Stimulated activated CD4-positive, alpha-beta T cell treated with anti-CD3 and anti-CD28 coated beads, Interleukin-1b, Interleukin-23, amount 100 ng/mL, for 1 hour (primary cell): ENCODE measurements around the gene CLN3.
"Not testable (repeated sequence)": the region's sequence is repeated elsewhere in the genome, so short reads cannot be mapped to it uniquely, and the experiment has no call there.

ENCODE experiments used
- DNase-seq, 2 donors: peaks; one replicate each; pipeline ENCODE4 v3.0.0-alpha.2; 2020; ENCODE audit warnings: low read depth in 2 of 2

CLN3 gene

DNA sequence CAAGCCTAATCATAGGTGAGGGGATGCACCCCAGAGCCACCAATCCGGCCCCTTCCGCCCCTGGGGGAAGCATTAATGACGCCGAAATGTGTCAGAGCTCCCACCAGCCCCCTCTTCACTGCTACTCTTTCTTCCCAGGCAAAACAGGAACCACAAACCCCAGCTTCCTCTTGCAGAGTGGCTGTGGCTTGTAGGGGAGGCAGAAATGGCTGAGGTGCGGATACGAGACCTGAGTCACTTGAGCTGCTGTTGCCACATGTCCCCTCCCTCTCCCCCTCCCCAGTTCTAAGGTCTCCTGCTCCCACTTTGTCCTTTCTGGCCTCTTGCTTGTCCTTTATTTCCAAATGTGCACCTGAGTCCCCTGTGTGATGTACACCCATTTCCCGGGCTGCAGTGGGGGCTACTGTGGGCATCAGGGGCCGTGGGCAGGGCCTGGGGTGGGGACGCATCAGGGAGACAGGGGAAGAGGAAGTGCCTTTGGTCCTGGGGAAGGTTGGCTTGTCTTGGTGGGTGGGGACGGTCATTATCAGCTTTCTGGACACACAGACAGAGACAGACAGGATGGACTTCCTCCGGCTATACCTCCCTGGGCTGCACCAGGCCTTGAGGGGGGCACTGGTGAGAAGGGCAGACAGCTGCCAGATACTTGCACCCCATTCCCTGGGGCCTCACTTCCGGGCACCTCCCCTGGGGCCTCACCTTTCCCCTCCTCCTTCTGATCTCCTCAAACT, 2.4 kb upstream of the CLN3 start, which contains the start of gene APOBR:
Gene APOBR (plus strand): TSS at position 523 of the 731 bp plus-strand sequence. CDS start 39 bp downstream, at position 562.
- DNase-seq = peak; percentile 50 to 71

DNA sequence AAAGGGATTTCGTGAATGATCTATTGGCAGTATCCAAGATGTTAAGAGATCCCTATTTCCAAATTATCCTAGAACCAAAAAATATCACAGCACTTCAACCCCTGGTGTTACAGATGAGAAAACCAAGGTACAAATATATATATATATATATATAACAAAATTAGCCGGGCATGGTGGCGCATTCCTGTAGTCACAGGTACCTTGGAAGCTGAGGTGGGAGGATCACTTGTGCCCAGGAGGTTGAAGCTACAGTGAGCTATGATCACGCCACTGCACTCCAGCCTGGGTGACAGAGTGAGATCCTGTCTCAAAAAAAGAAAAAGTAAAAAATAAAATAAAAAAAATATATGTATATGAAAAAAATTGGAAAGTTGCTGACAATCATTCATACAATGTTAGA, 637 bp upstream of the CLN3 start:
- DNase-seq = no peak

DNA sequence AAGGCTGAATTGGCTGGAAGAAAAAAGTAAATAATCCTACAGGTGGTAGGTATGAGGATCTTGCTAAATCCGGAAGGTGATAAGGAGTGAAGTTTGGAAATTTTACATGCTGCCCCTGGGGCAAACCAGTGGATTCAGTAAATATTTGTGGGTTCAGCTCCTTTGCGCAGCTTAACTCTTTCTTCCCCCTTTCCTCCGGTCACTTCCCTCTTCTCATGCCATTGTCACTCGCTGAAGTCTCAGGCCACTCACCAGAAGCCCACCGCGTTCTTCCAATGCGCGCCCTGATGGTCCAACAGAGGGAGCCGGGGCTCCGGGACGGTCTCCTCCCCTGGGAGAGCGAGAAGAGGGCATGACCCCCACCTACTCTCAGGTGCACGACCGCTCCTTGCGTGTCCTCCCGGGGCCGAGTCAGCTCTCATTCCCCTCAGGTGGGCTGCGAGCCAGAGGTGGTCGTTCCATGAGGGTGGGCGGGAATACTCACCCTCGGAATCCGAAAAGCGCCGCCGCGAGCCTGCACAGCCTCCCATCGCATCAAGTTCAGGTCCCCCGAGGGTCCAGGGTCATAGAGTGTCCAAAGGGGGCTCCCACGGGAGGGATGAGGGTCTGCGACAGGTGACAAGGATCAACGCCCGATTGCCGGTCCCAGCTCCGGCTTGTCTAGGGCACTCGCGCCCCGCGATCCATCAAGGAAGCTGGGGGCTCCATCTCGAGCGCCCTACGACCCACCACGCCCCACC, 474 bp downstream of the CLN3 start:
- no peak for DNase-seq

DNA sequence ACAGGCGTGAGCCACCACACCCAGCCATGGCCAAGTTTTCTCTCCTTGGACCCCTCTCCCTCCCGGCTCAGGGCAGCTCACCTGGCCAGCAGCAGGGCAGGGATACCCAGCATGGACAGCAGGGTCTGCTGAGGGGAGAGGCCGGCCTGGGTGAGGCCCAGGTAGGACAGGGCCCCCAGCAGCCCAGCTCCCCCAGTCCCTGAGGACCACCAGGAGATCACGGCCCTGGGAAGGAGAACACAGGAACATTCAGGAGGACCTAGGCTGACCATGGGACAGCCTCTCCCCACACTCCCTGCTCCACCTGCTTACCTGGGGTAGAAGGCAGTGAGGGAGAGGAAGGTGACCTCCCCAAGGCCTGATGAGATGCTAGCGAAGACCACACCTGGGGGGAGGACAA, 5.6 kb downstream of the CLN3 start:
- DNase-seq = no peak

DNA sequence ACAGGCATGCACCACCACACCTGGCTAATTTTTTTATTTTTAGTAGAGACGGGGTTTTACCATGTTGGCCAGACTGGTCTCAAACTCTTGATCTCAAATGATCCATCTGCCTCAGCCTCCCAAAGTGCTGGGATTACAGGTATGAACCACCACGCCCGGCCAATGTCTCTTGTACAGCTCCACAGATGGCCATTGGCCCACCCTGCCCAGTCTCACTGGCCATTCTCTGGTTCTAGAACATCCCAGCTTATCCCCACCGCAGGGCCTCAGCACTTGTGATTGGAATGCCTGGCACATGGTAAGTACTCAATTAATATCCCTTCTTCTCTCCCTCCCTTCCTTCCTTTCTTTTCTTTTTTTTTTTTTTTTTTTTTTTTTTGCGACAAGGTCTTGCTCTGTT, 8.5 kb downstream of the CLN3 start:
- DNase-seq = not testable (repeated sequence)

DNA sequence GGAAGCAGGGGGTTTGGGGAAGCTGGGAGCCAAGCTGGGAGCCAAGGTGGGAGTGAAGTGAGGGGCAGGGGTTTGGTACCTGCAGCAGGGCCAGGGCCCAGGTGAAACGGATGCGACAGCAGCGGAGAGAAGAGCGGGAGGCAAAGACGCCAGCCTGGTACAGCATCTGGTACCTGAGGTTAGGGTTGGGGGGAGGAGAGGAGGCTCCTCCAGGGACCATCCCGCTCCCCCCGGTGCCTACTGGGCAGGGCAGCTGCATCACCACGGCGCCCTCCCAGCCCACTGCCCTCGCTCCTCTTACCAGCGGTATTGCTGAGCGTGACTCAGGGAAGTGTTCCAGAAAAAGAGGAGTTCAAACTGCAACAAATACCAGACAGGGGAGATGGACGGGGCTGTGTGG, 9.8 kb downstream of the CLN3 start:
- no peak for DNase-seq

DNA sequence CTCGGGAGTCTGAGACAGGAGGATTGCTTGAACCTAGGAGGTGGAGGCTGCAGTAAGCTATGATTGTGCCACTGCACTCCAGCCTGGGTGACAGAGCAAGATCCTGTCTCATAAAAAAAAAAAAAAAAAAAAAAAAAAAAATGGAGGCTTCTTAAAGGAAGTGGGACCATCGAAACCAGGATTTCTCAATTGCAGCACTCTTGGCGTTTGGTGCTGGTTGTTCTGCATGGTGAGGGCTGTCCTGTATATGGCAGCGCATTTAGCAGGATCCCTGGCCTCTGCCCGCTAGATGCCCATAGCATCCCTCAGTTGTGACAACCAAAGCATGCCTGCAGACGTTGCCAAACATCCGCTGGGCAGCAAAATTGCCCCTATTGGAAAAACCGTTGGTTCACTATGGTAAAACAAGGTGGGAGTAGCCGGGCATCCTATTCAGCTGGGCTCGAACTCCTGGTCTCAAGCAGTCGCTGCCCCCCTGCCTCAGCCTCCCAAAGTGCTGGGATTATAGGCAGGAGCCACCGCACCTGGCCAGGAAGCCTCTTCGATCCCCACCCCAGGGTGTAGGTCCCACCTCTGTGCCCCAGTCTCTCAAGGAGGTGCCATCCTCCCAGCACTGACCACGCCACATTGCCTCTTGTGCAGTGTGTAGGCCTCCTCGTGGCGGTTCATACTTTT, 13.2 kb downstream of the CLN3 start:
- no peak for DNase-seq

DNA sequence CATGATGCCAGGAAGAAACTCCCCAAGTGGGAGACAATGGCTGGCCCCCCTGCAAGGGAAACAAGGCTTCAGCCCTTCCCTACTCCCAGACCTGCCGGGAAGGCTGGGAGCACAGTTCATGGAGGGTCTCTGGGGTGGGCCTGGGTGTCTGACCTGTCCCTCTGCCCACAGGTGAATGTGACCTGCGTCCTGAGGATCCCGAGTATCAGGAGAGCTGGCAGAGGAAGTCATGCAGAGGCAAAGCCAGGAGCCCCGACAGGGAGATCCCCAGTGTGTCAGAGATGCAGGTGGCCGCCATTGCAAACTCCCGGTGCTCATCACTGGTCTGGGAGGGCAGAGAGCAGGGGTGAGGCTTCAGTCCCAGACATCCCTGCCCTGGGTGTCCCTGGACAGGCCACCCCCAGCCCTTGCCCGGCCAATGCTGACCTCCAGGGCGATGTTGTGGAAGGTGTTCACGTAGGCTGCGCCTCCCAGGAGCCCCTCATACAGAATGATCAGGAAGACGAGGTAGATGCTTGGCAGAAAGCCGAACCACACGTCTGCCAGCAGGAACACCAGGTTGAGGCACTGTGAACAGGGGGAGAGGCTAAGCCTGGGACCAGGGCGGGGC, 14.5 kb downstream of the CLN3 start:
- no peak for DNase-seq

DNA sequence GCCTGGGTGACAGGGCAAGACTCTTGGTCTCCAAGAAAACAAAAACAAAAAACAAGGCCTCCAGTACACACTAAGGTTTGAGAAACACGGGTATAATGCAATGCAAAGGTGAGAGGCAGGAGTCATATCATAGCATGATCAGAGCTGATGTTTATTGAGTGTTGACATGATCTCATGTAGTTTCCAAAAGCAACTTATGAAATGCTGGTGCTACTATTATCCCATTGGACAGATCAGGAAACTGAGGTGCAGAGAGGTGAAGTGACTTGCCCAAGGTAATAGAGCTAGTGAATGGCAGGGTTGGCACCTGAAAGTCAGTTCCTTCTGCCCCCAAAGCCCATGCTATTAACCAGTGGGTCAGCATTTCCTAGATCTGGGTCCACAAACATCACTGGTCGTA, 16.7 kb downstream of the CLN3 start:
- DNase-seq = no peak

DNA sequence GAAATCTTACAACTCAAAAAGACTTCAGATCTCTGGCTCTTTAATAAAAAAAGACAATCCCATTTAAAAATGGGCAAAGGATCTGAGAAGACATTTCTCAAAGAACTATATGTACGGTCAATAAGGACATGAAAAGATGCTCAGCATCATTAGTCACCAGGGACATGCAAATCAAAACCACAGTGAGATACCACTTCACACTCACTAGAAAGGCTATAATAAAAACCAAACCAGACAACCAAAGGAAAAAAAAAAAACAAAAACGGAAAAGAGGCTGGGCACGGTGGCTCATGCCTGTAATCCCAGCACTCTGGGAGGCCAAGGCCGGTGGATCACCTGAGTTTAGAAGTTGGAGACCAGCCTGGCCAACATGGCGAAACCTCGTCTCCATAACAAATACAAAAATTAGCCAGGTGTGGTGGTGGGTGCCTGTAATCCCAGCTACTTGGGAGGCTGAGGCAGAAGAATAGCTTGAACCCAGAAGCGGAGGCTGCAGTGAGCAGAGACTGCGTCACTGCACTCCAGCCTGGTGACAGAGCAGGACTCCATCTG, 18.1 kb downstream of the CLN3 start:
- DNase-seq = no peak

DNA sequence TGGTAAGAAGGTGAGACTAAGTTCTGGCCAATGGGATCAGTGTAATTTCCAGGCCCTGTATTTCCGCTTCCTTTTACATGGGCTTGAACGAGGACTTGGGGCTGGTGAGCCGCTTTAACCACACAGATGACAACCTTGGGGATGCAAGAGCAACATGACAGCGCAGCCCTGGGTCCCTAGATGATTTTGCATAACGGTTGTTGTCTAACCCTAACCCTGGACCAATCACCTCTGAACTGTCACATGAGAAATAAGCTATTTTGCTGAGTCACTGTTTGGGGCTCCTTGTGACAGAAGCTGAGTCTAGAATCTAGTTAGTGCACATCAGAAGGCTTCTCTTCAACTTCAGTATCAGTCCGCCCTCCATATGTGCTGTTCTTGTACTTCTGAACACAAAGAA, 44.8 kb downstream of the CLN3 start:
- DNase-seq = not testable (repeated sequence)

DNA sequence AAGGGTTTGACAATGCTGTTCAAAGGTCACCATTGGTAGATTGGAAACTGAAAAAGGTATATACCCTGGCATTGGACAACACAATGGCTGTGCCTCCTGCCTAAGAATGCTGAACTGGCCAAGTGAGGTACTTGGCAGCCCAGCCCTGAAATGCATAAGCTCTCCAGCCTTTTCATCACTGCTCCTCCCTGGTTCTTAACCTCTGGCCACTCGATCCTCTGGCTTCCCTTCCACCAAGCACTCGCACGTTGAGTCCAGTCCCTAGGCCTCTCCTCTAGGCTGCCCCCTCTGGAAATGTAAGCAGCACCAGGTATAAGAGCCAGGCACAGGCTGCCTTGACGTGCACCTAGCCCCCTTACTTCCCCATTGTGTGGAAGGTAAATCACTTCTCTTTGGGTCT, 45.5 kb downstream of the CLN3 start:
- DNase-seq = not testable (repeated sequence)

DNA sequence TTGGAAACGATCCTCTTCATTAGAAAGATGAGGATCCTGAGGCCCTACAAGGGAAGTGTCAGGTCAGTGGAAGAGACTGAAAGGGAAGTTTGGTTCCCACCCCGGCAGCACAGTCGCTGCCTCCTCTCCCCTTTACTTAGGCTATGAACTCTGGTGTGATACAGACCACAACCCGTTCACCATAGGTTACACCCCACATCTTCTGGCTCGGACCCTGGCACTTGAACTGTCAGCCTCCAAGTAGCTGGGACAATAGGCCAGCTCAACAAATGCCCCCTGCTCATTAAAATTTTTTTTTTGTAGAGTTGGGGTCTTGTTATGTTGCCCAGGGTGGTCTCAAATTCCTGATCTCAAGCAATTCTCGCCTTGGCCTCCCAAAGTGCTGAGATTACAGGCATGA, 47.9 kb downstream of the CLN3 start:
- DNase-seq = not testable (repeated sequence)

DNA sequence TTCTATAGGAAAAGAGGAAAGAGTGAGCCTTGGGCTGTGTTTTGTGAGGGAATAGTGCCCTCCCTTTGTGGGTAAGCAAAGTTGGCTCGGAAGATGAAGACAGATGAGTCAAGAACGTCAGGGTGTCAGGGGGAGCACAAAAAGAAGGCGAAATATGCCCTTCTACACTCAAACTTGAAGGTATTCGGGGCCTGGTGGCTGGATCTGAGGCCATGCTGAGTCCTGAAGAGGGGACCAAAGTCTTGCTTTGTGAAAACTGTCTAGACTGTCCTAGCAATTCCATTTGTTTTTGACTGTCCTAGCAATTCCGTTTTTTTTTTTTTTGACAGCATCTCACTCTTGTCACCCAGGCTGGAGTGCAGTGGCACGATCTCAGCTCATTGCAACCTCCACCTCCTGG, 53.0 kb downstream of the CLN3 start:
- not testable (repeated sequence) for DNase-seq

DNA sequence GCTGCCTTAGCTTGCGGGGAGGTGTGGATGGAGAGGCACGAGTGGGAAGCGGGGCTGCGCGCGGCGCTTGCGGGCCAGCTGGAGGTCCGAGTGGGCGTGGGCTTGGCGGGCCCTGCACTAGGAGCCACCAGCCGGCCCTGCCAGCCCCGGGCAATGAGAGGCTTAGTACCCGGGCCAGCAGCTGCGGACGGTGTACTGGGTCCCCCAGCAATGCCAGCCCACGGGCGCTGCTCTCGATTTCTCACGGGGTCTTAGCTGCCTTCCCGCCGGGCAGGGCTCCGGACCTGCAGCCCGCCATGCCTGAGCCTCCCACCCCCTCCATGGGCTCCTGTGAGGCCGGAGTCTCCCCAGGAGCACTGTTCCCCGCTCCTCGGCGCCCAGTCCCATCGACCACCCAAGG, 56.5 kb downstream of the CLN3 start:
- not testable (repeated sequence) for DNase-seq
